ENCODE measurements around the gene BOC. TPM values are rescaled to one million over a fixed set of nuclear protein-coding genes. Genes with fewer than 3 reads are reported as not detected.

BOC gene
- total RNA-seq, 1 donor from 2014 or later = 7.1 TPM

- ATAC-seq (no peak), DNase-seq (ENCODE audit: missing footprints) (no peak)
- intact Hi-C loops (cut with DNase I) = no loop called here
These were observed 30.1 kb downstream of the BOC start for GRCh38 chr3:113241292-113242095.

GRCh38 chr3:113242096-113242581 is 30.8 kb downstream of the BOC start:
- ATAC-seq = no peak
- intact Hi-C loops (cut with DNase I) = no loop called here
- DNase-seq (ENCODE audit: missing footprints) = no peak

GRCh38 chr3:113243071-113243470 is 31.7 kb downstream of the BOC start:
- no peak for DNase-seq (ENCODE audit: missing footprints)
- intact Hi-C loops (cut with DNase I) = no loop called here
- no peak for ATAC-seq

- ATAC-seq = no peak
- DNase-seq (ENCODE audit: missing footprints) = no peak
- intact Hi-C loops (cut with DNase I) = no loop called here
These were observed 32.5 kb downstream of the BOC start for GRCh38 chr3:113243846-113244245.

GRCh38 chr3:113245761-113246161 is 34.4 kb downstream of the BOC start:
- ATAC-seq (peak; percentile 73), DNase-seq (ENCODE audit: missing footprints) (no peak)
- intact Hi-C loops (cut with DNase I) = no loop called here

- ATAC-seq = no peak
- no peak for DNase-seq (ENCODE audit: missing footprints)
- intact Hi-C loops (cut with DNase I) = no loop called here
These were observed 35.7 kb downstream of the BOC start for GRCh38 chr3:113247068-113247467.

GRCh38 chr3:113247675-113248458 is 36.5 kb downstream of the BOC start:
- DNase-seq (ENCODE audit: missing footprints) = no peak
- ATAC-seq = peak; percentile 39
- intact Hi-C loops (cut with DNase I) = no loop called here

GRCh38 chr3:113249111-113249510 is 37.8 kb downstream of the BOC start:
- intact Hi-C loops (cut with DNase I) = no loop called here
- ATAC-seq (no peak), DNase-seq (ENCODE audit: missing footprints) (no peak)

- ATAC-seq (no peak), DNase-seq (ENCODE audit: missing footprints) (no peak)
- intact Hi-C loops (cut with DNase I) = no loop called here
These were observed 38.2 kb downstream of the BOC start for GRCh38 chr3:113249601-113250000.

- intact Hi-C loops (cut with DNase I) = no loop called here
- no peak for ATAC-seq
- DNase-seq (ENCODE audit: missing footprints) = no peak
These were observed 39.2 kb downstream of the BOC start for GRCh38 chr3:113250566-113250965.

GRCh38 chr3:113251817-113252216 is 40.5 kb downstream of the BOC start:
- DNase-seq (ENCODE audit: missing footprints) (no peak), ATAC-seq (no peak)
- intact Hi-C loops (cut with DNase I) = no loop called here

- ATAC-seq (no peak), DNase-seq (ENCODE audit: missing footprints) (no peak)
- intact Hi-C loops (cut with DNase I) = no loop called here
These were observed 41.2 kb downstream of the BOC start for GRCh38 chr3:113252553-113252952.

GRCh38 chr3:113253702-113254101 is 42.3 kb downstream of the BOC start:
- intact Hi-C loops (cut with DNase I) = no loop called here
- no peak for DNase-seq (ENCODE audit: missing footprints)
- ATAC-seq = no peak

- intact Hi-C loops (cut with DNase I) = no loop called here
- peak; percentile 54 for ATAC-seq
- no peak for DNase-seq (ENCODE audit: missing footprints)
These were observed 43.0 kb downstream of the BOC start for GRCh38 chr3:113254171-113254947.

GRCh38 chr3:113255100-113255853 is 43.9 kb downstream of the BOC start:
- DNase-seq (ENCODE audit: missing footprints) (no peak), ATAC-seq (peak; percentile 57)
- intact Hi-C loops (cut with DNase I) = no loop called here

- DNase-seq (ENCODE audit: missing footprints) = no peak
- intact Hi-C loops (cut with DNase I) = no loop called here
- ATAC-seq = no peak
These were observed 44.7 kb downstream of the BOC start for GRCh38 chr3:113255854-113256615.

- intact Hi-C loops (cut with DNase I) = no loop called here
- DNase-seq (ENCODE audit: missing footprints) (no peak), ATAC-seq (no peak)
These were observed 47.0 kb downstream of the BOC start for GRCh38 chr3:113258361-113258760.

GRCh38 chr3:113259196-113259595 is 47.8 kb downstream of the BOC start:
- ATAC-seq (no peak), DNase-seq (ENCODE audit: missing footprints) (no peak)
- intact Hi-C loops (cut with DNase I) = no loop called here

Measured in Right ventricle myocardium inferior (tissue), 1 donor.